ENCODE data around the gene EEF1A2.

Gene EEF1A2

DNA sequence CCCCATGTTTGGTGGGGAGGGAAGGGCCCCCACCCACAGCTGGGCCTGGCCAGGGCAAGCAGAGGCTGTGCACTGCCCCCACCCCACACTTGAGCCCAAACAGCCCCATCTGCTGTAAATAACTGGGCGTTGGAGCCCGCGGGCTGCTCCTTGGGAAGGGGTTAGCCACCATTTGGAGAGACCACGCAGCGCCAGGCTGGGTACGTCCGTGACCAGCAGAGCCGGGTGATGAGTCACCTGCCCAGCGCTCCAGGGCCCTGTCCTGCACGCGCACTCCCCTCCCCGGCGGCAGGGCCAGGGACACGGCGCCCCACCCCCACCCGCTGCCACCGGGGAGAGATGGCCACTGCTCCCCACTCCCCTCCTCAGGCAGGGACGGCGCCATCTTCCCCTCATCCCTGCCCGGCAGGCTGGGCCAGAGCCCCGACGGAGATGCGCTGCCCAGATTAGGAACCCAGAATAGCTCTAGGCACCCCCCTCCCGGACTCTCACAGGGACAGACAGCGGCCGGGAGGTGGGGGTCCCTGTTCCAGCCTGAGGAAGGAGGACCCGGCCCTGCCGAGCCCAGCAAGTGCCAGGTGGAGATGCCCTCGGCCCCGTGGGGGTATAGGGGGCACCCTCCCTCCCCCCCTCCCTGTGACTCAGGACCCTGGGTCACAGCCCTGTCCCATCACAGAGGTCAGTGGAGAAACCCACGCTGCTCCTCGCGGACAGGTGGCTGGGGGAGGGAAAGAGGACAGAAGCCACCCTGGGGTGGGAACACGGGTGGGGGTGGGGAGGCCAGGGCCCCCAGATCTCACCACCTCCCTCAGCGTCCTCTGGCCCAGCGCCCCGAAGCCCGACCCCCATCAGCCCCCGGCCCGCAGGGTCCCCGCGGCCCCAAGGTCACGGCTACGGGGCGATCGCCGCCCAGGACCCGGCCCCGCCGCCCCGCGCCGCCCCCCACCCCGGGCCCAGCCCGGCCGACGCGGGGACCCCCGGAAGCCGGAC is 642 bp downstream of the EEF1A2 start:
- DNase-seq, result no peak

DNA sequence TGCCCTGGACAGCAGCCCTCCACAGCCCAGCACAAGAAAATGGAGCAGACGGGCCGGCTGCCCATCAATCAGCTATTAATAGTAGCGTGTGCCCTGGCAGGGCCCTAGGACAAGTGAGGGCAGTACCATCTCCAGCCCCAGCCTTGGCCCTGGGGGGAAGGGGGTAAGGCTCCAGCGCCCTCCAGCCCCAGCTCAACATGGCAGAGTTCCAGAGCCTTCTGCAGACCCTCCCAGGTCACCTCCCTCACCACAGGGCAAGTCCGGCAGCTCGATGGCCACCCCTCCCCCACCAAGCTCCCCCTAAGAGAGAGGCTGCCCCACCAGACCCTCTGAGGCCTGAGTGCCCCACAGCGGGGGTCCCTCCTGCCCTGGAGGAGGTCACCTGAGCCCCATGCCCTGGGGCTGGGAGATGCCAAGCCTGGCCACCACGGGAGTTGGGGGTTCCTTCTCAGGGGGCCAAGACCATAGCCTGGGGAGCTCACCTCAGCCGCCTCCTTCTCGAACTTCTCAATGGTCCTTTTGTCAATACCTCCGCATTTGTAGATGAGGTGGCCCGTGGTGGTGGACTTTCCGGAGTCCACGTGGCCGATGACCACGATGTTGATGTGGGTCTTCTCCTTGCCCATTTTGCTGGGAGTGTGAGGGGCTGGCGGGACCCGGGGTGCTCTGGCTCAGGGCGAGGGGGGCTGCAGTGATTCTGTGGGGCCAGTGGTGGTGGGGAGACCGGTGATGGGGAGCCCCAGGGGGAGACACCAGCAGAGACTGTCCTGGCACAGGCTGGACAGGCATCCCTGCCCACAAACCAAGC is 1.5 kb downstream of the EEF1A2 start:
- no peak for DNase-seq

DNA sequence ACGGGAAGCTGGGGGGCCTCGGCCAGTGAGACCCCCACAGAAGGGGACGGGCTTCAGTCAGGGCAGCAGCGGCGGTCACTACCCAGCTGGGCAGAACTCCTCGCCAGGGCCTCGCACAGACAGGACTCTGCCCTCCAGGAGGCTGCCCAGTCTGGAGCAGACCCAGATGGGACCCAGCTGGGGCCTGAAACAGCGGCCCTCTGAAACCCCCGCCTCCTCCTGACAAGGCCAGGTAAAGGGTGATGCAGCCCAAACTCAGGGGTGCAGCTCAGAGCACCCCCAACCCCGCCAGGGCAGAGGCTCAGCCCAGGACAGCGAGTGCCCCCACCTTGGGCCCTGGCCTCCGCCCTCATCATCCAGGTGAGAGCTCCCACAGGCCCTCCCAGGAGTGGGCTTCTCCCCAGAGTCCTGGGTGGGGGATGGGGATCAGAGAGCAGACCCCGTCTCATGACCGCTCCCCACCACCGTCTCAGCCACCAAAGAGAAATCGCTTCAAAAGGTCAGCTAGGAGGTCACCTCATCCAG is 2.2 kb downstream of the EEF1A2 start:
- DNase-seq, result no peak

DNA sequence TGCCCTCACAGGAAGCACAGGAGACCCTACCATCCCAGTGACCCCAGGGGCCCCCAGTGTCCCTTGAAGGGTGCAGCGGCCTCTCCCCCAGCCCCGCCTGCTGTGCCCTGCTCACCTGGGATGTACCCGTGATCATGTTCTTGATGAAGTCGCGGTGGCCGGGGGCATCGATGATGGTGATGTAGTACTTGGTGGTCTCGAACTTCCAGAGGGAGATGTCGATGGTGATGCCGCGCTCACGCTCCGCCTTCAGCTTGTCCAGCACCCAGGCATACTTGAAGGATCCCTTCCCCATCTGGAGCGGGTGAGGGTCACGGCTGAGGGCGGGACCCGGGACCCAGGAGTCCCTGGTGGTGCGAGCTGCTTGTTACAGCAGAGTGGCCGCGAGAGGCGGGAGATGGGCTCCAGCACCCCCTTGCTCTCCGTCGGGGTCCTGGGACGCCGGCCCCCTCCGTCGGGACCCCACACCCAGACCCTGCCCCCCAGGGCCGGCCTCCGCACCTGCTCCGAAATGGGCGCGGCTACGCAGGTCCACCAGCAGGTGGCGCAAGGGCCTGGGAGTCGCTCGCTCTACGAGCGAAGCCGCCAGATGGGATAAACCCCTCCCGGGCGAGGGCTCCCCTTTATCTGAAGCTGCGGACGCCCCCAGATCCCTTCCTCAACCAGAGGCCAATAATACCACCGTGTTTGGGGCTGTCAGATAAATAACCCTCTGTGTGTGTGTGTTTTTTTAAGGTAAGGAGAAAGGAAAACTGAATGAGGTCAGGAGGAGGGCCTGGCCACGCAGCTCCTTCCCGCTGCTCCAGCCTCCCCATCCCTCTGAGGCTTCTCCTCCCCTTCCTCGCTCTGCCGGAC is 2.9 kb downstream of the EEF1A2 start:
- DNase-seq, result peak; percentile 57

DNA sequence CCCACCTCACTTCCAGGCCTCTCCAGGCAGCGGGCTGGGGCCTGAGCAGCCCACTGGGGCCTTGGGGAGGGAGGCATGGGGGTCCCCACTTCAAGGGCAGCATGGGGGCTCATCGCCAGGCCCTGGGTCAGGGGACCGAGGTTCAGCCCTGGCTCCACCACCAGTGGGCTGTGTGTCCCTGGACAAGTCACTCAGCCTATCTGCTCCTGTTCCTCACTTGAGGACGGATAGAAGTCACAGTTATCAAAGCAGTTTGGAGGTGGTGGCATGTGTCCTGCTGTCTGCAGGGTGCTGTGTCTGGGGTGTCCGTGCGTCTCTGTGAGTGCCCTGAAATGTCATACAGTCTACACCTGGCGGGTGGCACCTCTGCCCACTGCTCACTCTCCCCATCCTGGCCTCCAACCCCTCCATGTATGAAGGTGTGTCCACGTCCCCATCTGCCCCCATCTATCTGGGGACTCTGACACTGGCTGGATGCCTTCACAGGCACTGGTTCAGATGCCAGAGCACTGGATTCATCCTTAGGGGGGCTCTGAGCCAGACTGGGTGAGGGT is 3.6 kb downstream of the EEF1A2 start:
- no peak for DNase-seq

DNA sequence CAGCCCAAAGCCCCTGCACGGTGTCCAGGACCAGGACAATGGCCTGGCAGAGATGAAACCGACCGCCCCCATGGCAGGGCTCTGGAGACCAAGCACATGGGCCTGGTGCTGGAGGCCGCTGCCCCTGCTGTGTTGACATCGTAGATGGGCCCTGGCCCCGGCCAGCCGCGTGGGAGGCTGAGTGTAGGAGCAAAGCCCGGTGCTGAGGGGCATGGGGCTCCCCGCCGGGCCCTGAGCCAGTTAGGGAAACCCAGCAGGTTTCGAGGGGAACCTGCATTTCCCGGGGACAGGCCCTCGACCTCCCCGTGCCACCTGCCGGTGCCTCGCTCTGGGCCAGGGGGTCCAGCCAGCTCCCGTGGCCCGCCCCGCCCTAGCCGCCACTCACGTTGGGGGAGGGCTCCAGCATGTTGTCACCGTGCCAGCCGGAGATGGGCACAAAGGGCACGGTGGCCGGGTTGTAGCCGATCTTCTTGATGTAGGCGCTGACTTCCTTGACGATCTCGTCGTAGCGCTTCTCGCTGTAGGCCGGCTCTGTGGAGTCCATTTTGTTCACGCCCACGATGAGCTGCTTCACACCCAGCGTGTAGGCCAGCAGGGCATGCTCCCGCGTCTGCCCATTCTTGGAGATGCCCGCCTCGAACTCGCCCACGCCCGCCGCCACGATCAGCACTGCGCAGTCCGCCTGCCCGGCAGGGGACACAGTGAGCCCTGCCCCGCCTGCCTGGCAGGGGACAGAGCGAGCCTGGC is 4.3 kb downstream of the EEF1A2 start:
- no peak for DNase-seq

DNA sequence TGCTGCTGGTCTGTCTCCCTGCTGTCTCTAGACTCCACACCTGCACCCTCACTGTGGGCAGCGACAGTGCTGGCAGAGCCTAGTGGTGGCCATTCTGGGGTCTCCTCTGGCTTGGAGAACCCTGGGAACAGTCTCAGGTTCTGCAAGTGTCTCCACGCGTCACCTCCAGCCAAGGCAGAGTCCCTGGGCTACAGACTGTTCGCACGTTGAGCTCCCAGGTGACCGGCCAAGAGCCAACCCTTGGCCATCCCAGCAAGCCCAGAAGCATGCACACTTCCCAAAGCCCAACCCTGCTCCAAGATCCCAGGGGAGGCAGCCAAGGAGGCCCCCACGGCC is 4.8 kb downstream of the EEF1A2 start:
- no peak for DNase-seq

DNA sequence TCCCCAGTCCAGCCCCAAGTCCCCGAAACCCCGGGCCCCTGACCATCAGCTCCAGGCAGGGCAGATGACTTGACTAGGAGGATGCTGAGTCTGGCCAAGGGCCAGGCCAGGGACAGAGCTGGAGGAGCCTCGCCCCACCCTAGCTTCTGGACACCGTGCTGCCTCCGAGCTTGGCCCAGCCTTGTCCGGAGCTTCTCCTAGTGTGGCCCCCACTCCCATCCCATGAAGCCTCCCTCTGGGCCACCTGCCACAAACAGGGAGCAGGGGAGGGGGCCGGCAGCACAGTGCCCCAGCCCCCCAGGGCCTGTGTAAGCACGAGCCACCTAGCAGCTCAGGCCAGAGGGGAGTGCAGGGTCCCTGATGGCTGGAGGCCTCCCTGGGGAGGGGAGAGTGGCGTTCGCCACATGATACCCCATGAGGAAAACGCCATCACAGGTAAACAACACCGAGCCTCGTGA is 5.3 kb downstream of the EEF1A2 start:
- no peak for DNase-seq

DNA sequence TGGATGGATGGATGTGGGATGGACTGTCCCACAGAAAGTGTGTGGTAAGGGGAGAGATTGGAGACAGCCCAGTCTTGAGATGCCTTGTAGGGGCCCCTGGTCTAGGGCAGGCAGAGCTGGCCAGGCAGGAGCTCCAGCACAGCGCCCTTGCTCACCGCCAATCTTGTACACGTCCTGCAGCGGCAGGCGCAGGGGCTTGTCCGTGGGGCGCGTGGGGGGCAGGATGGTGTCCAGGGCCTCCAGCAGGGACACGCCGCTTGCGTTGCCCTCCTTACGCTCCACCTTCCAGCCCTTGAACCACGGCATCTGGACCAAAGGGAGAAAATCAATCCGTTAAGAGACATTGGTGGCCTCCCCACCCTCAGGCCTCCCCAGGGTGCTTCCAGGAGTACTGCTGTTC is 5.9 kb downstream of the EEF1A2 start:
- no peak for DNase-seq

DNA sequence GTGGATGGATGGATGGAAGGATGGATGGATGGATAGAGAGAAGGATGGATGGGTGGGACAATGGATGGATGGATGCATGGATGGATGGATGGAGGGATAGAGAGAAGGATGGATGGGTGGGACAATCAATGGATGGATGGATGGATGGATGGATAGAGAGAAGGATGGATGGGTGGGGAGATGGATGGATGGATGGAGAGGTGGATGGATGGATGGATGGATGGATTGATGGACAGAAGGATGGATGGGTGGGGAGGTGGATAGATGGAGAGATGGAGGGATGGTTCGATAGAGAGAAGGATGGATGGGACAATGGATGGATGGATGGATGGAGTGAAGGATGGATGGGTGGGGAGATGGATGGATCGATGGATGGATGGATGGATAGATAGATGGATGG is 6.4 kb downstream of the EEF1A2 start:
- no peak for DNase-seq

DNA sequence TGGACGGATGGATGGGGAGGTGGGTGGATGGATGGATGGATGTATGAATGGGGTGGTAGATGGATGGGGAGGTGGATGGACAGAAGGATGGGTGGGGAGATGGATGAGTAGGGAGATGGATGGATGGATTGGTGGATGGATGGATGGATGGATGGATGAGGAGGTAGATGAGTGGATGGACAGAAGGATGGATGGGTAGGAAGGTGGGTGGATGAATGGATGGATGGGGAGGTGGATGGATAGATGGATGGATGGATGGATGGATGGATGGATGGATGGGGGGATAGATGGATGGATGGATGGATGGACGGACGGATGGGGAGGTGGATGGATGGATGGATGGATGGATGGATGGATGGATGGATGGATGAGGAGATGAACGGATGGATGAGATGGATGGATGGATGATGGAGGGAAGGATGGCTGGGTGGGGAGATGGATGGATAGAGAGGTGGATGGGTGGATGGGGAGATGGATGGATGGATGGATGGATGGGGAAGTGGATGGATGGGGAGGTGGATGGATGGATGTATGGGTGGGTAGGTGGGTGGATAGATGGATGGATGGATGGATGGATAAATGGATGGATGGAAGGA is 7.2 kb downstream of the EEF1A2 start:
- no peak for DNase-seq

DNA sequence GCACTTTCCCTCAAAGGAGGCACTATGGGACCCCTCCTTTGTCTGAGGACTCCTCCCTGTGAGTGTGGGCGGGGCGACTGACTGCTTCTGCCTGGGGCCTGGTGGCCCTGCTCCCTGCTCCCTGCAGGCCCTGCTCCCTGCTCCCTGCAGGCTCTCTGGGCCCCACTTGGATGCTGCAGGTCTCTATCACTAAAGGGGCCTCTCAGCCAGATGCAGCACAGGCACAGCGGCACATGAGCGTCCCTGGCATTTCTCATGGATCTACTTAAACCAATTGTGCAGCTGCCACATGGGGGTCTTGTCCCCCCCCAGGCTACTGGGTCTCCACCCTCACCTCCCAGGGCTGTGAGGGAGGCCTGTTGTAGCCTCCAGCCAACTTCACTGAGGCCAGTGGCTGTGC is 7.8 kb downstream of the EEF1A2 start:
- DNase-seq, result no peak

DNA sequence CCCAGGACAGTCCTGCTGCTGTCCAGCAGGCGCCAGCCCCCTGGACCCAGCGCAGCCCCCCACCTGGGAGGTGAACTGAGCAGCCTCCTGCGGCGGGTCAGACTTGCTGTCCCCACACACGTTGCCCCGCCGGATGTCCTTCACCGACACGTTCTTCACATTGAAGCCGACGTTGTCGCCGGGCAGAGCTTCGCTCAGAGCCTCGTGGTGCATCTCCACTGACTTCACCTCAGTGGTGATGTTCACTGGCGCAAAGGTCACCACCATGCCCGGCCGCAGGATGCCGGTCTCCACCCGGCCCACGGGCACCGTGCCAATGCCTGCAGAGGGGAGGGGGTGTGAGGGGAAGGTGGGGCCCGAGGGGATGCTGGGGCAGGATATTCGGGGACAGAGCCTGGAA is 8.5 kb downstream of the EEF1A2 start:
- DNase-seq, result no peak

DNA sequence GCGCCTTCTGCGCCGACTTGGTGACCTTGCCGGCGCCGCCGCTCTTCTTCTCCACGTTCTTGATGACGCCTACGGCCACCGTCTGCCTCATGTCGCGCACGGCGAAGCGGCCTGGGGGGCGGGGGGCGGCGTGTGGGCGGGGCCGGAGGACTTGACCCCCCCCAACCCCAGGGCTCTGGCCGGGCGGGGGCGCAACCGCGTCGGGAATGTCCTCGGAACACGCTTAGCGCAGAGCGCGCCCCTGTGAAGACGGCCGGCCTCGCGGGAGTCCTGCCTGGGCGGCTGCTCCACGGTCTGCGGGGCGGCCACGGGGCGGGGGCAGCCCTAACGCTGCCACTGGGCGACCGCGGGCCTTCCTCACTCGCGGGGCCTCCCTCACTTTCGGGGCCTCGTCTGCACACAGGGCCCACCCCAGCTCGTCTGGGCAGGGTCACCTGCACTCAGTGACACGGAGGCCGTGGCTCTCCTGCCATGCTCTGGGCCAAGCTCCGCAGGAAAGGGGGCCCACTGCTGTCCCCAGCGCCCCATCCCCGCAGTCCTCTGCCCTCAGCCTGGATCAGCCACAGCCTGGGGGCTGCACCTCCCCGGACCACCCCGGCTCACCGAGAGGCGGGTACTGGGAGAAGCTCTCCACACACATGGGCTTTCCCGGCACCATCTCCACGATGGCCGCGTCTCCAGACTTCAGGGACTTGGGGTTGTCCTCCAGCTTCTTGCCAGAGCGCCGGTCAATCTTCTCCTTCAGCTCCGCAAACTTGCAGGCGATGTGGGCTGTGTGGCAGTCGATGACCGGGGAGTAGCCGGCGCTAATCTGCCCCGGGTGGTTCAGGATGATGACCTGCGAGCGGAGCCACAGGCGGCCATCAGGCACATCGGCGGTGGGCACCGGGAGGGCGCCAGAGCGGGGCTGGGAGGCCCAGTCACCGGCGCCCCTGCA is 10.3 kb downstream of the EEF1A2 start:
- no peak for DNase-seq

DNA sequence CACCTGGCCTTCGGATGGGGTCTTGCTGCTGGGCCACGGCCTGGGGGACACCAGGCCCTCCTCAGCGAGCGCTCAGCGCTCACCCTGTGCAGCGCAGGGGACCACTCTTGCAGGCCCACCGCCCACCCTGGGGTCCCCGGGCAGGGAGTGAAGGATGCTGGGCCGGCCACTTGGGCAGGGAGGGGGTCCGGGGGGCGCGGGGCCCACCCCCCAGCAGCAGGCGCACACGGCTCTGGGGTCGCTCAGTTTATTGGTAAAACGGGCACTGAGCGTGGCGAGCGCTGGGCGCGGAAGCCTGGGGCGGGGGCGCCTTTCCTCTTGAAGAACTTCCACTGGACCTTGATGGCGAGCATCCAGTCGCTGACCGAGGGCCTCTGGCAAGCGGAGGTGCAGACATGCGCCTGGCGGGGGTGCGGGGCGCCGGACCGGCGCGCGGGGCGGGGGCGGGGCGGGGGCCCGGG is 11.1 kb downstream of the EEF1A2 start:
- no peak for DNase-seq

DNA sequence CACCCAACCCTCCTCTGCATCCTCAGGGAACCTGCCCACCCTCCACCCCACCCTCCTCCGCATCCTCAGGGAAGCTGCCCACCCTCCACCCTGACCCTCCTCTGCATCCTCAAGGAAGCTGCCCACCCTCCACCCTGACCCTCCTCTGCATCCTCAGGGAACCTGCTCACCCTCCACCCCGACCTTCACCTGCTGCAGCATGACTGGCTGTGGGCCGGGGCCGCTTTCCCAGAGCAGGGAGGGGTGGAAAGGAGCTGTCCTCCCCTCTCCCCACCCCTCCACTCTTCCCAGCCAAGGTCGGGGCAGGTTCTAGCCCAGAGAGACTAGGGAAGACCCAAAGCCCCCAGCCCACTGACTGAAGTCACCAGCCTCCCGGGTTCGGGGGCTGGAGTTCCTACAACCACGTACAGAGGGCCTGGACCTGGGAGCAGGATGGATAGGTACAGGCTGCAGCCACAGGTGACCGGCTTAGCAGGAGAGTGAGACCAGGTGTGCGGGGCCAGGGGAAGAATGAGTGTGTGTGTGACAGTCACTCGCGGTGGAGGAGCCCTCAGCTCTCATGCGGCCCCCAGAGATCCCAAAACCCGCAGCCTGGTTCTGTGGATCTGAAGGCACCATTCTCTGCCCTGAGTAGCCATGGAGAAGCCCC is 11.6 kb downstream of the EEF1A2 start:
- no peak for DNase-seq

DNA sequence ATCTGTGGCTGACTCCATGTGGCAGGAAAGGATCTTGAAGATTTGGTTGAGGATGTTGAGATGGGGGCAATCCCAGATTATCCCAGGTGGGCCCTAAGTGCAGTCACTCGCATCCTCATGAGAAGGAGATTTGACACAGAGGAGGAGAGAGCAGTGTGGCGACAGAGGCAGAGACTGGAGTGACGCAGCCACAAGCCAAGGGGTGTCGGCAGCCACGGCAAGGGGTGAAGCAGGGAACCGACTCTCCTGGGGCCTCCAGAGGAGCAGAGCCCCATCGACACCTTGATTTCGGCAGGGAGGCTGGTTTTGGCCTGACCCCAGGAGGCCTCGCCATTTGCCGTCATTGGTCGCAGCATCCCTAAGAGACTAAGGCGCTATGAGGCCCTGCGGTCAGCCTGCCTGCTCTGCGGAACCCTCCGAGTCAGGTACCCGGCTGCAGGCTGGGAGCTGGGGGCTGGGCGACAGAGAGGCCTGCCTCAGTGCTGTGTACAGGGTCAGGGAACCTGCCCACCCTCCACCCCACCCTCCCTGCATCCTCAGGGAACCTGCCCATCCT is 12.5 kb downstream of the EEF1A2 start:
- no peak for DNase-seq

DNA sequence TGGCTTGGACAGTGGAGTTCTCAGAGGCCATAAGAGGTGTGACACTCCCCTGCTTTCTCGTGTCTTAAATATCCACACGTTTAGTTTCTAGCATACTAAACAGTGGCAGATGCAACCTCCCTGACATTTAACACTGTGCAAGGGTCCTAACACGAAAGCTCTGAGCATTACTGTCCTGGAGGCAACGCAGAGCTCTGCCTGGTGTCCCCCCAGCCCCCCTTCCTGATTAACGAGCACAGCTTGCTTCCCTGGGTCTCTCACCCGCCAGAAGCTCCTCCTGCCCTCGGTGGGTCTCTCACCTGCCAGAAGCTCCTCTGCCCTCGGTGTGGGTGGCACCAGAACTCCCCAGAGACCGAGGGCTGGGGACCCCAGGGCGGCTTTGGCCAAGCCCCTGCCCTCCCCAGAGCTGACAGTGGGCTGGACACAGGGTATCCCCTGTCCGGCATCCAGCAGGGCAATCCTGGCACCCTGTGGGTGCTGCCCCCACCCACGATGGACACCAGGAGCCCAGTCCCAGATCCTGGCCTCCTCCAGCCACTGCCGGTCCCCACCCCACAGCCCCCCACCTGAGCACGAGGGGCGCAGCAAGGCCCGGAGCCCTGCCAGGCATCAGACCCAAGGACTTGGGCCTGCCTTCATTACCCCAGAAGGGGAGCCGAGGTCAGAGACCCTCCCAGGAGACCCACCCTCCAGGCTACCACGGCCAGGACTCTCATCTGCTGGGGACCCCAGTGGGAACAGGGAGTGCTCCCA is 14.1 kb downstream of the EEF1A2 start:
- no peak for DNase-seq

Measured in hematopoietic multipotent progenitor cell treated with erythropoietin and hydrocortisone succinate and interleukin-3 and kit ligand, for 8 days (in vitro differentiated cells).